HG03457 (cell line): ENCODE data around the gene PGRMC1.
"Not testable (repeated sequence)": the region's sequence is repeated elsewhere in the genome, so short reads cannot be mapped to it uniquely, and the experiment has no call there.

Source experiments
- ATAC-seq: cut with Tn5 transposase; IDR thresholded peaks from one replicate; pipeline ENCODE4 v1.9.1; 2021; ENCODE audit warnings: moderate number of reproducible peaks; ENCODE audit not compliant: unreplicated experiment

Gene PGRMC1

DNA sequence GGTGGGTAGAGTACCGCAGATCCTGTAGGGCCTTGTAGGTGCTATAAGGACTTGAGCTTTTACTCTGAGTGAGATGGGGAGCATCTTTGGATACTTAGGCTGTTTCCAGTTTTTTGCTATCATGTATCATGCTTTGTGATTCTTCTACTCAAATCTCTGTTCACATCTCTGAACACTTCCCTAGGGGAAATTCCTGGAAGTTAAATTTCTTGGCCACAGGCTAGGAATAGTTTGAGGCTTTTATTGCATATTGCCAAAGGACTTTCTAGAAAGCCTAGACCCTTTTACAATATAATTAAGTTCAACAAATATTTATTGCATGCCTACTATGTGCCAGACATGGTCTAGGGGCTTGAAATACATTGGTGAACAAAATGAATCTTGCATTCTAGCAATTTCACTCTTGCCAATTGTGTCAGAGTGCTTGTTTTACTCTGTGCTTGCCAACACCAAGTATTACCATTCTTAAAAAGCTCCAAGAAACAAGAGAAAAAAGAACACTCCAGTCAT is 4.1 kb upstream of the PGRMC1 start:
- no peak for ATAC-seq

- no peak for ATAC-seq
These were observed 1.0 kb upstream of the PGRMC1 start for GRCh38 chrX:119235051-119235511.

DNA sequence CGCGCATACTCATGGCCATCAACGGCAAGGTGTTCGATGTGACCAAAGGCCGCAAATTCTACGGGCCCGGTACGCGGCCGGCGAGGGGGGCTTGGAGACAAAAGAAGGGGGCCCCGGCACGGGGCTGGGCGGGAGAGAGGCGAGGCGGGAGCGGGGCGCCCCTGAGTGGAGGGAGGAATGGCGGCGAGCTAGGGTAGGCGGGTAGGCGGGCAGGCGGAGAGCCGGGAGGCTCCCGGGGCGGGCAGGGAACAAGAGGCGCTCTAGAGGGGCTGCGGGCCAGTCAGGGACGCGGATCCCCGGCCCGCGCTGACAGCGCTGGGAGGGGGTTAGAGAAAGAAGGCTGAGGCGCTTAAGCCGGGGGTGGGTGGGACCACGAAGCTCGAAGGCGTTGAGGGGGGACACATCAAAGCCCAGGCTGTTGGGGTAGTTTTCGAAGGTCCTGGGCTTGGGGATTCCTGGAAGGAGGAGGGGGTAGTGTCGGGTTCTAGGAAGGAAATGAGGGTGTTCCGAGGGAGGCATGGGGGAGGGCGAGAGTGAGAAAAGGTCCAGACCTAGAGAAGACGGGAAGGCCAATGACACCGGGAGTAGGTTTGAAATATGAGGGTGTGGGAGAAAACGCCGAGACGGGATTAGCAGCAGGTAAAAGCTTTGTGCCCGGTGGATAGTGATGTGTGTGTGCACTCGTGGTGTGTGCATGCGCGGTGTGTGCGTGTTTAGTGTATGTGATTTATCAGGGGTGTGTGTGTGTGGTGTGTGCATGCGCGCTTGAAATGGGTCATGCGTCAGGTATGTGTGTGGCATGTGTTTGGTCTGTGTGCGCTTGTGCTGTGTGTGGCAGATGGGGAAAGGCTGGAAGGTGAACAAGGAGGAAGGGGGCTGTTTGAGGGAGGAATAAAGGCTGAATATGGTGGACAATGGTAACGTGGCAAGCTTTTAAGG is 807 bp downstream of the PGRMC1 start:
- peak; percentile 6 for ATAC-seq

DNA sequence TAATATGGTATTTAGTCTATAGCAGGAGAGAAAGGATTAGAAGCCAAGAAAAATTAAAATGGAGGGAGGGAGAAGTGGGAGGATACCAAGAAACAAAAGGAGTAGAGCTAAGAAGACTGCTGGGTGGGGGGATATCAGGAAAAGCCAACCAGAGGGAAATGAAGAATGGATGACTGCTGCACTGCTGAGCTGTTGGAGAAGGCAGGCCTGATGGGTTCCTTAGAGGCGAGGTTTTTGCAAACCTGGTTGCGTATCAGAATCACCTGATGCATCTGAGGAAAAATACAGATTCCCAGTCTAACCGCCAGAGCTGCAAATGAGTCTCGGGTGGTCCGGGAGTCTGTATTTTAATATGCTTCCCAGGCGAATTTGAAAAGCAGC is 1.5 kb downstream of the PGRMC1 start:
- no peak for ATAC-seq

DNA sequence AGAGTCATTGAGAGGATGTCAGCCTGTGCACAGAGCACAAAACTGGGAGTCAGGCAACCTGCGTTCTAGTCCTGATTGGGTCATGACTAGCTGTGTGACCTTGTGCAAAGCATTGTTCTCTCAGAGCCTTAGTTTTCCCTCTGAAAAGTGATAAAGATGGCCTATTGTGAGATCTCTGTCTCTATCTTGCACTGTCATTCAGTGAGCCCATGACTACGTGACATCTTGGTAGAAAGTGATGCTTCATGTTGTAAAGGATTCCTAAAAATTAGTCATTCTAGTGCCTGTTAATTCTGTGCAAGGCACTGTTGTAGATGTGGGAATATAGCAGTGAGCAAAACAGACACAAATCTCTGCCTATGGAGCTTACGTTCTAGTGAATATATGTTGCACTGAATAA is 2.5 kb downstream of the PGRMC1 start:
- ATAC-seq, result no peak

GRCh38 chrX:119240356-119240755 is 4.3 kb downstream of the PGRMC1 start:
- ATAC-seq, result no peak

DNA sequence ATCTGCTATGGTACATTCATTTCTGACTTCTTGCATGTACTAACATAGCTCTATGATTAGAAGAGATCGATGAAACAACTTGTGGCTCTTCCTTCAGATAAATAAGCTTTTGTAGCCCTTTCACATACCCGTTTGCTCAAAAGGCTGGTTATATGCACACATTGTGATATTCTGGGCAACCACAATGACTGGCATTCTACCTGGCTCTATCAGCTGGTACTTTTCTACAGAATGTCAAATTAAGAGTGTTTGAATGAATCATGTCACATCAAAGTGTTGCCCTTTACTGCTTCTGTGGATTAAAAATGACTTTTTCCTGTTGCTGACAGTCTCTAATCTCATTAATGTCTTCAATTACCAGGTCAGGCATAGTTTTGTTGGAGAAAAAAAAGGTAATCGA is 11.6 kb downstream of the PGRMC1 start:
- ATAC-seq, result no peak

- ATAC-seq, result no peak
These were observed 13.8 kb downstream of the PGRMC1 start for GRCh38 chrX:119249891-119250290.

GRCh38 chrX:119251386-119251785 is 15.3 kb downstream of the PGRMC1 start:
- ATAC-seq, result no peak

- no peak for ATAC-seq
These were observed 16.6 kb downstream of the PGRMC1 start for GRCh38 chrX:119252716-119253115.

DNA sequence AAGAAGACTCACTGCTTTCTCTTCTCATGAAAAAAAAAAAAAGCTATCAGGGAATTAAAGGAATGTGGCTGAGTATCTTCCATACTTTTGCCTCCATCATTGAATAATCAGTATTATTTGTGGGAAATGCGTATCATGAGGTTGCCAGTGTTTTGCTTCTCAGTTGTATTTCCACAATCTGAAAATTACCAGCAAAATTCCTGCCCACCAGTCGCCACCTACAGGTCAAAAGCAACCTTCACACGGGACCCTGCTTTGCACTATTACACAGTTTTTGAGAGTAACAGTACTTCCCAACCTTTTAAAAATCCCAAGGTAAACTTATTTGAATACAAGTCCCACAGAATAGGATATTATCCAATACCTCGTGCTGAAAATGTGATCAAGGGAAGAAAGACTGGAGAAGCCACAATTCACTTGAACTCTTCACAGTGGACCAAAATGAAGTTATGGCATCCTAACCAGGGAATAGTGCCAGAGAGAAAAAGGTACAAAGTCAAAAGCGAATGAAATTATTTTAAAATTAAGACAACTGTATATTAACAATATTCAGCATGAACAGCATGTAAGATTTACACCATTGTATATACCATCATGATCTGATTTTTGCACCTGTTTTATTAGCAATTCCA is 30.4 kb downstream of the PGRMC1 start:
- no peak for ATAC-seq

- ATAC-seq, result not testable (repeated sequence)
These were observed 31.0 kb downstream of the PGRMC1 start for GRCh38 chrX:119267115-119267514.

DNA sequence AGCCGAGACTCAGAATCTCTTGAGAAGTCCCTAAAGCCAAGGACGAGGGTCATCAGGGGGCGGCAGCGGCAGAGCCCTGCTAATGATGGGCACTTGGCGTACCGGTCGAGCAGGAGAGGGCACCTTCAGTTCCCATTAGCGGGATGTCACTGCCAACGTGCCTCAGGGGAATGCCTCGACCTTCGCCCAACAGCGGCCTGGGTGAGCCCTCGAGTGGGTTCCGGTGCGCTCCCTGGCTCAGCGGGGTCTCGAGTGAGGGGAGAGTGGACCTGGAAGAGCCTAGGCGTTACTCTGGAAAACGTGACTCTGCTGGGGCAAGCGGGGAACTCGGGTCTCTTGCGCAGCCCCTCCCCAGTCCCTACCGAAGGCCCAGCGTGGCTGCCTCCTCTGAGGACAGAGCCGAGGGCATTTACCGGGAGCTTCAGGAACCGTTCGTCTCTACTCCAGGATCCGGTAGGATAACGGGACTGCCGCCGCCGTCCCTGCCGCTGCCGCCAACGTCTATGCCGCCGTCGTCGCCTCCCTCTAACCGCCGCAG is 36.9 kb downstream of the PGRMC1 start:
- ATAC-seq, result no peak

DNA sequence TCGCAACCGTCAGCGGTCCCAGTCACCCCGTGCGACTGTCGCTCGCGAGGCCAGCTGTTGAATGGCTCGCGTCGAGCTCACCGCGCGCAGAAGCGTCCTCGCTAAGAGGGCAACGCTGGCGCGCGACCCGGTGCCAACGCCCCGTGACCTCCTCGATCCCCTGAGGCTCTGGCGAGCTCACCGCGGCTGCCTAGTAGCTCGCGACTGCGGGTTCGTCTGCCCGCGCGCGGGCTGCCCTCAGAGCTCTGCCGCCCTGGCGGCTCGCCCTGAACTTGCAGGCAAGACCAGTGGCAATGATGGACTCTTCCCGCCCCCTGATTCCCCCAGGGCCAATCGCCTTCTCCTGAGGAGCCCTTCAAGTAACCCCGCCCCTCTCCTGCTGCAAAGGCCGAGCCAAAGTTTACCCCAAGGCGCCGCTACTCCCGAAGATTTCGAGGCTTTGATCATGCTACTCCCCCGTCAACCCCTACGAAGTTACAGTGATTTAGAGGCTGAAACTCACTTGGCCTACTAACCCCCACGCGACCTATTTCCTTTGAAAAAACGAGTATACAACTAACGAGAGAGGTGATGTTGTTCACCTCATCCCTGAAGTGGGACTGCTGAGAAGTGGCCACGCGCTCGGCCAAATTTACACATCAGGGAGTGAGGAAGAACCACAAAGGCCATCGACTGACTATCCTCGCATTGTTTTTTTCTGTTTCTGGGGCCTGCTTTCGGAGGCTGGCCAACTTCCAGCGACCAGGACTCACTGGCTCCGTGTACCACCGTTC is 37.5 kb downstream of the PGRMC1 start:
- no peak for ATAC-seq

GRCh38 chrX:119282347-119282746 is 46.3 kb downstream of the PGRMC1 start:
- ATAC-seq, result not testable (repeated sequence)

GRCh38 chrX:119288890-119289393 is 52.9 kb downstream of the PGRMC1 start:
- no peak for ATAC-seq

DNA sequence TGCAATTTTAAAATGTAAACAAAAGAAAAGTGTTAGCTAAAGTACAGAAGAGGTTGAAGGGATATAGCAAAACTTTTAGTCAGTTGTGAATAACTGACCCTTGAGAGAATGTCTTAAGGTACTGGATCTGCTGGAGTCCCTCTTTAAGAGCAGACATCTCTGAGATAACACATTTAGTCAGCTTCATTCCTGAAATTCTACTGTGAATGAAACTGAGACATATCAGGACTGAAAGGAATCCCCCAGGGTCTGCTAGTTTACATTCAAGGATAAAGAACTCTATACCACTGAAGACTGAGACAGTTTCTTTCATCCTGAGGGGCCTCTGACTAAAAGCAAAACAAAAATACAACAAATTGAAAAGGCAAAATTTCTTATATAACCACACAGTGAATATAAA is 54.4 kb downstream of the PGRMC1 start:
- ATAC-seq, result no peak

DNA sequence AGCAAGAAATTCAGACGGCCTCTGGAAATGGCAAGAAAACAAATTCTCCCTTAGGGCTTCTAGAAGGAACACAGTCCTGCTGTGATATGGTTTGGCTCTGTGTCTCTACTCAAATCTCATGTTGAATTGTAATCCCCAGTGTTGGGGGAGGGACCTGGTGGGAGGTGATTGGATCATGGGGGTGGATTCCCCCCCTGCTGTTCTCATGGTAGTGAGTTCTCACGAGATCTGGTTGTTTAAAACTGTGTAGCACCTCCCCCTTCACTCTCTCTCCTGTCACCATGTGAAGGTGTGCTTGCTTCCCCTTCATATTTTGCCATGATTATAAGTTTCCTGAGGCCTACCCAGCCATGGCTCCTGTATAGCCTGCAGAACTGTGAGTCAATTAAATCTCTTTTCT is 55.2 kb downstream of the PGRMC1 start:
- not testable (repeated sequence) for ATAC-seq

- ATAC-seq, result no peak
These were observed 56.4 kb downstream of the PGRMC1 start for GRCh38 chrX:119292445-119292844.
